SK-N-MC (cell line): ENCODE measurements around the gene MRPL41.

Source experiments
- EZH2 ChIP-seq: fragments of 200-600 bp; sonication (generic); IDR thresholded peaks from one replicate; pipeline ENCODE4 v1.6.1; 2017; ENCODE audit warnings: antibody characterized with exemption
- FOXP2 ChIP-seq: optimal IDR thresholded peaks from 2 replicates; pipeline ENCODE3; 2011; ENCODE audit warnings: mild to moderate bottlenecking, moderate library complexity; ENCODE audit not compliant: insufficient read depth; ENCODE audit errors: extremely low read length, control extremely low read depth

DNA sequence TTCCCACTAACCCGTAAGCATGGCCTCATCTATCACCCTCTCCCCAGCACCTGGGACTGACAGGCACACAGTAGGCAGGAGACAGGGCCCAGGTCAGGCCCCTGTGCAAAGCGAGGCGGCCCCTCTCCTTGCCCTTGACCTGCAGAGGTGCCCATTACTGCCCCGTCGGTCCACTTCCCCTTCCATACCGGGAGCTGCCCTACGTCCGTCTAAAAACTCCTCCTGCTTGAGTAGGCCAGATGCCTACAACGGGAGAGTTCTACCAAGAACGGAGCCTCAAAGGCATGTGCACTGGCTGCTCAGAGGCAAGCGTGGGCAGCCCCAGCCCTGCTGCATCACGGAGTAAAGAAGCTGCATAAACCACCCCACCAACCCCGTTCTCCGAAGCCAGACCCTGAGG lies 31.7 kb downstream of the MRPL41 start:
- TF ChIP-seq EZH2 (no peak), FOXP2 (no peak)
